Epithelial cell of esophagus (primary cell): ENCODE measurements around the gene FRYL.

Experiments used
- DNase-seq: peaks from one replicate; pipeline ENCODE4 v3.0.0; 2010; ENCODE audit warnings: low read depth
- H3K4me3 ChIP-seq: 2 replicates; pipeline ENCODE4 v1.5.1; 2011; ENCODE audit warnings: mild to moderate bottlenecking, low read length, control low read depth
- CTCF ChIP-seq: IDR thresholded peaks from 2 replicates; pipeline ENCODE4 v1.5.1; 2011; ENCODE audit warnings: low read depth, mild to moderate bottlenecking, low read length, control low read depth, inconsistent platforms; ENCODE audit not compliant: insufficient read depth; ENCODE audit errors: missing control alignments

FRYL gene

GRCh38 chr4:48604041-48604440 lies 176.0 kb downstream of the FRYL start:
- no peak for TF ChIP-seq CTCF
- DNase-seq: no peak
- no peak overlapping the region for H3K4me3 ChIP-seq

- H3K4me3 ChIP-seq: no peak overlapping the region
- no peak for DNase-seq
- TF ChIP-seq CTCF: no peak
Measured at GRCh38 chr4:48603366-48604003, 176.6 kb downstream of the FRYL start.

DNA sequence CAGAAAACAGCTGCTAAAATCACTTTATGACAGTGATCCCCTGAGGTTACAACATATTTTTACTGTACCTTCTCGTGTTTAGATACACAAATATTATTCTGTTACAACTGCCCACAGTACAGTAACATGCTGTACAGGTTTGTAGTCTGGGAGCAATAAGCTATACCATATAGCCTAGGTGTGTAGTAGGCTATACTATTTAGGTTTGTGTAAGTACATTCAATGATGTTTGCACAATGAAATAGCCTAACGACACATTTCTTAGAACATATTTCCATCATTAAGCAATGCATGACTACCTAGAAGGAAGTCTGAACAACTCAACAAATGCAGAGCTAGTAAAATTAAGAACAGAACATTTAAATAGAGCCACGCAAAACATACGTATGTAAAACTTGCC lies 177.3 kb downstream of the FRYL start:
- TF ChIP-seq CTCF: no peak
- DNase-seq: peak; percentile 64
- no peak overlapping the region for H3K4me3 ChIP-seq

DNA sequence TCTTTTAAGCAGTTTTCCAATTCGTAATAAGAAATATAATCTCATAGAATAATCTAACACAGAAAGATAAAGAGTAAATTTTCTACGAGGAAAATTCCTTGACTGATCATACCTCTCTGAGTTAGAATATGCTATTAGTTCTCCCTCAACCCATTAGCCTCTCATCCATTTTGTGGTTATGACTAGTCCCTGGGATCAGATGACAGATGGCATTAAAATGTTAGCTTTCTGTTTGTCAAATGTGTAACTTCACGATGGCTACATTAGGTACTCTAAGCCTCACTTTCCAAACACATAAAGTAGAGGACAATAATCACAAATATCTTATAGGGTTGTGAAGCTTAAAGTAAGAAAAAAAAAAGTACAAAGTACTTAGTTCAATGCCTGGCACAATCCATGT lies 177.9 kb downstream of the FRYL start:
- DNase-seq: peak; percentile 65
- no peak overlapping the region for H3K4me3 ChIP-seq

DNA sequence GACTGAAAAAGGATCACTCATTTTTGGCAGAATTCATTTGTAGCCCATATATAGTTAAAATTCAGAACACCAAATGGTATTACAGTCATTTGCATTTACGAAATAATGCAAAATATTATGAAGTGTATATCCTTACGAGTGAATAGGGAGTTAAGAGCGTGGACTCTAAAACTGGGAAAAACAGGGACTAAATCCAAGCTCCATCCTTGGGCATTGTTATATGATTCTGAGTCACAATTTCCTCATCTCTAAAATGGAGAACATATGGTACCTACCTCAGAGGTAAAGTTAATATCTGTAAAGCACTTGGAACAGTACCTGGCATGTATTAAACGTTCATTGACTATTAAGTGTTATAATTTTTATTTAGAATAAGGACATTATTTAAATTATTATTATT lies 183.7 kb downstream of the FRYL start:
- no peak for TF ChIP-seq CTCF
- DNase-seq: no peak
- H3K4me3 ChIP-seq: no peak overlapping the region

More for the DNA sequence above, 177.9 kb downstream of the FRYL start:
- TF ChIP-seq CTCF: no peak

GRCh38 chr4:48594180-48594579 lies 185.9 kb downstream of the FRYL start:
- H3K4me3 ChIP-seq: no peak overlapping the region
- no peak for TF ChIP-seq CTCF
- DNase-seq: no peak

DNA sequence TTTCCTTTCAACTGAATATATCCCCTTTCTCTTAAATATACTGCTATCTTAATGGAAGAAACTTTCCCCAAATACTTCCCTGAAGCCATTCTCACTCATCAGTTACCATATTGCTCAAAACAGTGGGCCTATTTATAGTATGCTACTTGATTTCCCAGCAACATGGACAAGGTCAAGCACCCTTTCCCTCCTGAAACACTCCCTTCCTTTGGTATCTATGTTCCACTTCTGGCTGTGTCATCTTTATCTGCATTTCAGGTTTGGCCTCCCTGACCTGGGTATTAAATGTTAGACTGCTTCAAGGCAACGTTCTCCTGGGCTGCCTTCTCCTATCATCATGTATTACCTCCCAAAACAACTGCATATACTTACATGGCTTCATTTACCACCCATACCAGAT lies 188.7 kb downstream of the FRYL start:
- H3K4me3 ChIP-seq: no peak overlapping the region
- DNase-seq: no peak
- TF ChIP-seq CTCF: no peak
